GM18502 (cell line): ENCODE measurements around the gene MSANTD3.

ENCODE experiments used
- ATAC-seq: cut with Tn5 transposase; IDR thresholded peaks from one replicate; pipeline ENCODE4 v1.9.1; 2021; ENCODE audit warnings: mild to moderate bottlenecking; ENCODE audit not compliant: unreplicated experiment, poor library complexity

MSANTD3 gene

GRCh38 chr9:100492952-100493351, 66.0 kb downstream of the MSANTD3 start:
- ATAC-seq = no peak

- no peak for ATAC-seq
These were observed 71.6 kb downstream of the MSANTD3 start for GRCh38 chr9:100498592-100498991.

GRCh38 chr9:100499460-100499859, 72.5 kb downstream of the MSANTD3 start:
- no peak for ATAC-seq

GRCh38 chr9:100499866-100500265, 72.9 kb downstream of the MSANTD3 start:
- ATAC-seq = no peak
